IPS-11a (cell line): ENCODE measurements around the gene RINL.
"Not testable (repeated sequence)": the region's sequence is repeated elsewhere in the genome, so short reads cannot be mapped to it uniquely, and the experiment has no call there.

Experiments
- H3K4me3 ChIP-seq: one replicate; pipeline ENCODE4 v1.5.1; 2013; ENCODE audit warnings: low read depth, low read length, control low read depth

RINL gene

DNA sequence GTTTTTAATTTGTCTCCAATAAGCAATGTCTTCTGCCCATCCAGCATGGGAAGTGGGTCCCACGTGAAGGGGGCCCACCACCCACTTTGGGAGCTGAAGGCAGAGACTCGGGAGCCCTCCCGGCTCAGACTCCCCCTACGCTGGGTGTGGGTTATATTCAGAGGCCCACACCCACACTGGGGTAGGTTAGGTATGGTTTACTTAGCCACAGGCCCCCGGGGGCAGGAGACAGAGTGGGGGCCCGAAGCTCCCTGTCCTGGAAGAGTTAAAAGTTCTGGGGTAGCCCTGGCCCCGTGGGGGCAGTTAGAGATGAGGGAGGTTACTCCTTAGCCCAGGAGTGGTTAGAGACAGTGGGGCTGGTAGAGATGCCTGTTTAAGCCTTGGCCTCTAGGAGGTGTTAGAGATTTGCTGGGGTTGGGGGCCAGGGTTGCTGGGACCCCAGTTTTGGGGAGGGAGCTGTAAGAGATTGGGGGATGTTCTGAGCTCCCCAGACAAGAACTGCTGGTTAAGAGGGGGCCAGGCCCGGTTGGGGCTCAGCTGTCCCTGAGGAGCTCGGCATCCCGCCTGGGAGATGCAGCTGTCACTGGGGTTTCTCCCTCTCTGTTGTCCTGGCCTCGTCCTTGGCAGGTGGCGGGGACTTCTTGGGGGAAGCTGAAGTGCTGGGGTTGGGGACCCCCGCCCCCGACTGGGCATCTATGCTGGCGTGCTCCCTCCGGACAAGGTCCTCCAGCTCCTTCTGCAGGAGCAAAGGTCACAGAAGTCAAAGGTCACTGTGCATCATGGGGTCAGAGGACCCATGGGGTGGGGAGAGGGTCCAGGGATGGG, 712 bp upstream of the RINL start:
- no peak overlapping the region for H3K4me3 ChIP-seq

DNA sequence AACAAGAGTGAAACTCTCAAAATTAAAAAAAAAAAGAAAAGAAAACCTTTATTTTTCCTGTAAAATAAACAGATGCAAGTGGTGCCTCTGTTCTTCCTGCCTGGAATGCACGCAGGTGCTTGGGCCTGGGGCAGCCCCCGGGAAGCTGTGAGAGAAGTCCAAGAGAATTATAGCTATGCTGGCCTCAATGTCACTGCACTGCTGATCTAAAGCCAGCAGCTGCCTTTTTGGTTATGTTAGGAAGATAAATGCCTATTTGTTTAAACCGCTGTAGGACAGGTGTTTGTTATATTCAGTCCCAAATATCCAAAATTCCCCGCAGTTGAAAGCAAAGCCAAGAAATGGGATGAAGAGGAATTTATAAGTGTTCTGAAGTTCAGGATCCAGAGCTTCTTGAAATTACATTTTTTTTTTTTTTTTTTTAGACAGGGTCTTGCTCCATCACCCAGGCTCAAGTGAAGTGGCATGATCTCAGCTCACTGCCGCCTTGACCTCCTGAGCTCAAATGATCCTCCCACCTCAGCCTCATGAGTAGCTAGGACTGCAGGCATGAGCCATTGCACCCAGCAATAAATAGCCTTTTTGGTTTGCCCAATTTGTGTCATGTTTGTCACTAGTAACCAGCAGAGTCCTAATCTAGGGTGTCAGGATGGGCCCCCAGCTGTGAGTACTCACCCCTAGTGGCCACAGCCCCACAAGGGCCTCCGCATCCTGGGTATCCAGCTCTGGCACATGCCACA, 2.2 kb downstream of the RINL start:
- H3K4me3 ChIP-seq: no peak overlapping the region

DNA sequence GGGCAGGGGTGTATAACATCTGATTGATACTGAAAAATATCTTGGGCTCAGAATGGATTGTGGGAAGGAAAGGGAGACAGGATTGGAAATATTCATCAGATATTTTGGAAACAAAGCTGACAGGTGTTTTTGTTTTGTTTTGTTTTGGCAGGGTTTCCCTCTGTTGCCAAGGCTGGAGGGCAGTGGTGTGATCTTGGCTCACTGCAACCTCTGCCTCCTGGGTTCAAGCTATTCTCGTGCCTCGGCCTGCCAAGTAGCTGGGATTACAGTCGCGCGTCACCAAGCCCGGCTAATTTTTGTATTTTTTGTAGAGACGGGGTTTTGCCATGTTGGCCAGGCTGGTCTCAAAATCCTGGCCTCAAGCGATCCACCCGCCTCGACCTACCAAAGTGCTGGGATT, 4.7 kb downstream of the RINL start:
- not testable (repeated sequence) for H3K4me3 ChIP-seq

DNA sequence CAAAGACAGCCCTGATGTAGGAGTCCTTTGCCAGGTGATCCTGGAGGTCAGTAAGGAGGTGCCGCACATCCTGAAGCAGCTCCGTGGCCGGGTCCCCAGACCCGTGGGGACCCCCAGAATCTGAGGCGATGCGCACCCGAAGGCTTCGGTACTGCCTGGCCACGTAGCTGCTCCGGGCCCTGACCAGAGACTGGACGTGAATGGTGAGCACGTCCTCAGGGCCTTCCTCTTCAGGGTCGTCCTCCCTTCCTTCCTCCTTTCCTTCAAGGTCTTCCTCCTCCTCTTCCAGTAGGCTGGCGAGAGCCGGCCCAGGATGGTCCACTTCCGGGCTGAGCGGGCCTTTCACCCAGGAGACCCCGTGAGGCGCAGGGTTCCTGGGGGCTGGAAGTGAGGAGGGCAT, 7.5 kb downstream of the RINL start:
- H3K4me3 ChIP-seq: no peak overlapping the region

DNA sequence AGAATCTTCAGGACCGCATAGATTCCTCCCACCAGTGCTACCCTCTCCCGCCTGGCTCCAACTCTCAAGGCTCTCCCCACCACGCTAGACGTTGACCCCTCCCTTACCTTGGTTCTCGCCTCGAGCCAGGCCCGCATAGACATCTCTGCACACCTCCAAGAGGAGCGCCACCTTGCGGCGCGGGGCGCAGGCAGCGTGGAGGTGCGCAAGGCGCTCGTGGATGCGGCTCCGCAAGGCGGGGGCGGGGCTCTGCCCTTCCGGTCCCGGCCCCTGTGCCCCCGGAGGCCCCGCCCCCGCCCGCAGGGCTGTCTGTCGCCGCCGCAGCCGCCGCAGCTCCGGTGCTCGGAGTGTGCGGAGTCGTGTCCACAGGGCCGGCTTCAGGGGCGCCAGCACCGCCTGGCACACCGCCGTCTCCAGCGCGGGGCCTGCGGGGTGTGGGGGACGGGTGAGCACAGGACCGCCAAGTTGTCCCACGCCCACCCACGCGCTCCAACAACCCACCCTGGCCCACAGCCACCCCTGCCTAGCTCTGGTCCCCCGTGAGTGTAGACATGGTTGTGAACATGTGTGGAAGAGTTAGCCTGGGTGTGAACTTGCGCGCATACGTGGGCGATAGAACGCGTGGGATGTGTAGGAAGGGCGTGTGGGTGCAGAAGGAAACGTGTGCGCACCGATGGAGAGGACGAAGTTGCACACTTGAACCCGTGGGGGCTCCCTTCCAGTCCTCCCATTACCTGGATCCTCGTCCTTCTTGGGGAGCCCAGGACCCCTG, 8.1 kb downstream of the RINL start:
- peak overlapping the region; percentile 37 for H3K4me3 ChIP-seq

DNA sequence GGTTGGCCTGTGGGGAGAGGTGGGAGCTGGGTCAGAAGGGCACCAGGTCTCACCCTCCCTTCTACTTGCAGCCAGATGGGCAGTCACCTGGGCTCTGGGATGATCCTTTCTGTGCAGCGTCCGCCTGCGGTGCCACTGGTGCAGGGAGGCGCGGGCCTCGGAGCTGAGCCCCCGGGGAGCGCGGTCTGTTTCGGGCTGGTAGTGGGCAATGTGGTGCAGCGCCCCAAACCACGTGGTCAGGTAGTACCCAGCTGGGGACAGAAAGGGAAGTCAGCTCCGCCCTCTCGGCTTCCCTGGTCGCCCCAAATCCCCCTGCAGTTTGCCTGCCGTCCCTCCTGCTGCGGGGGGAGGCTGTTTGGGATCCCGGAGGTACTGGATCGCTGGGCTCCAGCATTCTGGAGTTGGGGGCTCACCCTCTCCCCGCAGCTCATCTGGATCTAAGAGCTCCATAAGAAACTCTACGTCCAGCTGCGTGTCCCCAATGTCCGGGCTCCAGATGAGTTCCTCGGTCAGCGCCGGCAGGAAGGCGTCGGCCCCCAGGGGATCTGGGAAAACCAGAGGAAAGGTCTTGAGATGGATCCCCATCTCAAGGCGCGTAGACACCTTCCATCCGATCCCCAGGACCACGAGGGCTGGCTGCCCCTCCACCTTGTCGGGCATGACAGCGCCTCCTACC, 8.8 kb downstream of the RINL start:
- peak overlapping the region; percentile 37 for H3K4me3 ChIP-seq

DNA sequence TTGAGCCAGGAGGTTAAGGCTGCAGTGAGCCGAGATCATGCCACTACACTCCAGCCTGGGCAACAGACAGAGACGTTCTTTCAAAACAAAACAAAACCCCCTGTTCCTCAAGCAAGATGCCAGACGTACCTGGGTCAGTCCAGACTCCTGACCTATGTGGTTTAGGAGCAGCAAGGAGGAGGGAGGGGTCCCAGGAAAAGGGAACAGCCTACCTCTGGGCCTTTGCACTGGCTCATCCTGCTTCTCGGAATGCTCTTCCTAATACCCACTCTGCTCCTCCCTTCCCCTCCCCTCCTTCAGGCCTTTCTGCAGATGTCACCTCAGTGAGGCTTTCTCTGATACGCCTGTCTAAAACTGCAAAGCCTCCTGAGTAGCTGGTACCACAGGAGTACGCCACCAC, 9.5 kb downstream of the RINL start:
- H3K4me3 ChIP-seq: no peak overlapping the region

DNA sequence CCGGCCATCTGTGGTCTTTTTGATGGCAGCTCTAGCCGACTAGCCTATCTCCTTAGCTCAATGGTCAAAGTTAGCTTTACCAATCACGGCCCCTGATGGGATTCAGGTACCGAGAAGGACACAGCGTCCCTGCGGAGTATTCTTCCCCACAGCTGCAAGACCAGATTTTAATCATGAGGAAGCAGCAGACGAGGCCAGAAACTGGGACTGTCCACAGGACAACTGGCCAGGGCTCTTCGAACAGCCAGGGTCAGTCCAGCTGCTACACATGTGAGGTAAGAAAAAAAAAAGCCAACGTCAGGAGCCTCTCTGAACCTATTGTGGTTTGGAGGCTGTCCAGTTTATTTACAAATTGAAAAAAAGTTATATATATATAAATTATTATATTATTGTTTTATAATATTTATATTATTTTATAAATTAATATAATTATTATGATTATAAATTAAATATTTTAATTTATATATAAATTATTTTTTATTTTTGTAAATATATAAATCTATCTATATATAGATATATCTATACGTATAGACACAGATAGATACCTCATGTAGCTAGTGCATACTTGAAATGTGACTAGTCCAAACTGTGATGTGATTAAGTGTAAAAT, 10.8 kb downstream of the RINL start:
- no peak overlapping the region for H3K4me3 ChIP-seq

DNA sequence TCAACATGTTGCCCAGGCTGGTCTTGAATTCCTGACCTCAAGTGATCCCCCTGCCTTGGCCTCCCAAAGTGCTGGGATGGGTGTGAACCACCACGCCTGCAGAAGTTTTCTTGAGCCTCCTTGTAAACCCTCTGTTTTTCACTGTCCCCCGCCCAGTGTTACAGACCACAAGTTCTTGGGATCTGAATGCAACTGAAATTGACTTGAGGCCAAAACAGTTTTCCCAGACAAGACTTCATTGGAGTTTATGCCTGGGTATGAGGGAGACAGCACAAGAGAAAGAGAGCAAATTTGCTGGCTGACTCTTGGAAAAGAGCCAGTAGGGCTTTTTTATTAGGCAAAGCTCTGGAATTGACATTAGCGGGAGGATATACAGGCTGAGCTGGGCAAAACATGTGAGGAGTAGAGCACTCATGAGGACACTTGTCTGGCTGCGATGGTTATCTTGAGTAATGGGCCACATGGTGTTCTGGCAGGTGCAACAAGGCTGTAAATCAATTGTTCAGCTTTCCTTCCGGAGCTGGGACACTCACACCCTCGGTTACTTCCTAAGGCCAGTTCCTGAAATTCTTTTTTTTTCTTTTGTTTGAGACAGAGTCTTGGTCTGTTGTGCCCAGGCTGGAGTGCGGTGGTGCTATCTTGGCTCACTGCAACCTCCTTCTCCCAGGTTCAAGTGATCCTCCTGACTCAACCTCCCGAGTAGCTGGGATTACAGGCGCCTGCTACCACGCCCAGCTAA, 15.6 kb downstream of the RINL start:
- H3K4me3 ChIP-seq: no peak overlapping the region

DNA sequence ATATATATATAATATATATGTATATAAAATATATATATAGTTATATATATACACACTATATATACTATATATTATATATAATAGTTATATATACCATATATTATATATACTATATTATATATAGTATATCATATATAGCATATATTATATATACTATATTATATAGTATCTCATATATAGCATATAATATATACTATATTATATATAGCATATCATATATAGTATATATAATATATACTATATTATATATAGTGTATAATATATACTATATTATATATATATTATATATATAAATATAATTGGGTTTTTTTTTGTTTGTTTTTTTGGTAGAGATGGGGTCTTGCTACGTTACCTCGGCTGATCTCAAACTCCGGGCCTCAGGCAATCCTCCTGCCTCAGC, 16.7 kb downstream of the RINL start:
- no peak overlapping the region for H3K4me3 ChIP-seq

DNA sequence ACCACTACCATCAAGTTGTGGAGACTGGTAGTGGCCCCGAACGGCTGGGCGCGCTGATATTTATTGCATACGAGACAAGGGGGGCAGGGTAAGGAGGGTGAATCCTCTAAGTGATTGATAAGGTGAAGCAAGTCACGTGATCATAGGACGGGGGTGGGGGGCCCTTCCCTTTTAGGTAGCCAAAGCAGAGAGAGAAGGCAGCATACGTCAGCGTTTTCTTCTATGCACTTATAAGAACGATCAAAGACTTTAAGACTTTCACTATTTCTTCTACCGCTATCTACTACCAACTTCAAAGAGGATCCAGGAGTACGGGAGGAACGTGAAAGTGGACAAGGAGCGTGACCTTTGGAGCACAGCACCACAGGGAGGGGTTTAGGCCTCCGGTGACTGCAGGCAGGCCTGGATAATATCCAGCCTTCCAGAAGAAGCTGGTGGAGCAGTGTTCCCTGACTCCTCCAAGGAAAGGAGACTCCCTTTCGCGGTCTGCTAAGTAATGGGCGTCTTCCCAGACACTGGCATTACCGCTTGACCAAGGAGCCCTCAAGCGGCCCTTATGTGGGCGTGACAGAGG, 18.4 kb downstream of the RINL start:
- not testable (repeated sequence) for H3K4me3 ChIP-seq

DNA sequence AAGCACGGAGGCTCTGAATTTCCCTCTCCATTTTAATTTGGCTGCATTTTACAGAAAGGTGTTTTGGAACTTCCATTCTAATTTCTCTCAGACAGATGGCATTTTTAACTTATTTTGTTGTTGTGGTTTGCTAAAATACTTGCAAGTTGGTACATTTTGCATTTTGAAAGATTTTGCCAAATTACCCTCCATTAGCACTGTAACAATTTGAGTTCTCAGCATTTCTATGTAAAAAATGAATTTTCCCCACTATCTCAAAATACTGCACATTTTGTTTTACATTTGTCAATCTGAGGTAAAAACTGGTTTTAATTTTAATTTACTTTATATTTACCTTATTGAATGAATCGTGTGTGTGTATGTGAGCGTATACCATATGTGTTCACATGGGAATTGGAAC, 21.3 kb downstream of the RINL start:
- no peak overlapping the region for H3K4me3 ChIP-seq

DNA sequence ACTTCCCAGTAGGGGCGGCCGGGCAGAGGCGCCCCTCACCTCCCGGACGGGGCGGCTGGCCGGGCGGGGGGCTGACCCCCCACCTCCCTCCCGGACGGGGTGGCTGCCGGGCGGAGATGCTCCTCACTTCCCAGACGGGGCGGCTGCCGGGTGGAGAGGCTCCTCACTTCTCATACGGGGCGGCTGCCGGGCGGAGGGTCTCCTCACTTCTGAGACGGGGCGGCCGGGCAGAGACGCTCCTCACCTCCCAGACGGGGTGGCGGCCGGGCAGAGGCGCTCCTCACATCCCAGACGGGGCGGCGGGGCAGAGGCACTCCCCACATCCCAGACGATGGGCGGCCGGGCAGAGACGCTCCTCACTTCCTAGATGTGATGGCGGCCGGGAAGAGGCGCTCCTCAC, 22.3 kb downstream of the RINL start:
- H3K4me3 ChIP-seq: not testable (repeated sequence)

DNA sequence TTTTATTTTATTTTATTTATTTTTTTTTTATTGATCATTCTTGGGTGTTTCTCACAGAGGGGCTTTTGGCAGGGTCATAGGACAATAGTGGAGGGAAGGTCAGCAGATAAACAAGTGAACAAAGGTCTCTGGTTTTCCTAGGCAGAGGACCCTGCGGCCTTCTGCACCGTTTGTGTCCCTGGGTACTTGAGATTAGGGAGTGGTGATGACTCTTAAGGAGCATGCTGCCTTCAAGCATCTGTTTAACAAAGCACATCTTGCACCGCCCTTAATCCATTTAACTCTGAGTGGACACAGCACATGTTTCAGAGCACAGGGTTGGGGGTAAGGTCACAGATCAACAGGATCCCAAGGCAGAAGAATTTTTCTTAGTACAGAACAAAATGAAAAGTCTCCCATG, 23.1 kb downstream of the RINL start:
- H3K4me3 ChIP-seq: not testable (repeated sequence)

DNA sequence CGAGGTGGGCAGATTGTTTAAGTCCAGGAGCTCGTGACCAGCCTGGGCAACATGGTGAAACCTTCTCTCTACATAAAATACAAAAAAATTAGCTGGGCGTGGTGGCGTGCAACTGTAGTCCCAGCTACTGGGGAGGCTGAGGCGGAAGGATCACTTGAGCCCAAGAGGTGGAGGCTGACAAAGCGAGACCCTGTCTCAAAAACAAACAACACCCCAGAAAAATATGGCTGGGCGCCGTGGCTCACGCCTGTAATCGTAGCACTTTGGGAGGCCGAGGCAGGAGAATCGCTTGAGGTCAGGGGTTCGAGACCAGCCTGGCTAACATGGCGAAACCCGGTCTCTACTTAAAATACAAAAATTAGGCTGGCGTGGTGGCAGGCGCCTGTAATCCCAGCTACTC, 24.9 kb downstream of the RINL start:
- H3K4me3 ChIP-seq: no peak overlapping the region

DNA sequence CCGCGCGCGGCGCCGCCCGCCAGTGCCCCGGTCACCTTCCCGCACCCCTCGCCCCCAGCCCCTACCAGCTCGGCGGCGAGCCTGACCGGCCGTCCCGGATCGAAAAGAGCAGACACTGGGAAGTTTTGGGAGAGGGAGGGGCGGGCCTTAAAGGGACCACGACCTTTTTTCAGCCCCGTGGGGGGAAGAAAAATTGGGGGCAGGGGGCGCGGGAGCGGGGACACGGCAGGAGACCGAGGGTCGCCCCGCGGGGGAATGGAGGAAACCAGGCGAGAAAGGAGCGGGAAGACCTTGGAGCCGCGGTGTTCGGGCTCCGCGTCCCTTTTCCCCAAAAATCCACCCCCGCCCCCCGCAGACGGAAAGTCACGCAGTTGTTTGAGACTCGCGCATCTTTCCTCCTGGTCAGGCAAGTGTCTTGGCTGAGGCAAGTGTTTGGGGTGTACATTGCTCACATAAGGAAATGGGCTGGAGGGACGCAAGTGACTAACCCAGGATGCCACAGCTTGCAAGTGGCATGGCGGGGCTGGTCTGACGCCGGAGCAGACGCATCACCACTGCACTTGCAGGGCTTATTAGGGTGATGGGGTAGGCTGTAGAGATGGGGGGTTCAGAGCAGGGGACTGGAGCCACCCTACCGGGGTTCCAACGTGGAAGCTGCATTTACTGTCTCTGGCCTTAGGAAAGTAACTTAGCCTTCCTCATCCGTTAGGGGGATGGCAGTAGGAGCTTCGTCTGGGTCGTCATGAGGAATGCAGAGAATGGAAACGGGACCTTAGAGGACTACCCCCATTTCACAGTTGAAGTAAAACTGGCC, 25.6 kb downstream of the RINL start:
- H3K4me3 ChIP-seq: peak overlapping the region; percentile 73

DNA sequence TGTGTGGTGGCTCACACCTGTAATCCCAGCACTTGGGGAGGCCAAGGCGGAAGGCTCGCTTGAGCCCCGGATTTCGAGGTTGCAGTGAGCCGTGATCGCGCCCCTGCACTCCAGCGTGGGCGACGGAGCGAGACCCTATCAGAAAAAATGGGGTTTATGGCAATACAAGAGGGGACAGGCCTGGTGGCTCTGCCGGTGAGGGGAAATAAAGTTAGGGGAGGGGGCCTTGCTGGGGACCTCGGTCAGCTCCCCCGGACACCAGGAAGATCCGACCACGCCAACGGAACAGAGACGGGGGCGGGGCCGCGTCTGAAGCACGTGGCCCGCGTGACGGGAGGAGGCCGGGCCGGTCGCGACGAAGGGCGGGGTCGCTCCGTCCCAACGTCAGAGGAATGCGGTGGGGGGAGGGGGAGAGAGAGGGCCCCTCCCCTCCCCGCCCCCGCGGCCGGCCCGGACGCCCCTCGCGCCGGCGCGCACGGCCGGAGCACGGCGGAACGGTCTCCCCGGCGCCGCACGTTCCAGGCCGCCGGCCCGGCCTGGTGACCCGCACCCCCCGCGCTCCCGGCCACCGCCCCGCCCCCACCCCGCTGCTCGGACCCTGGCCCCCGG, 26.3 kb downstream of the RINL start:
- H3K4me3 ChIP-seq: peak overlapping the region; percentile 73

DNA sequence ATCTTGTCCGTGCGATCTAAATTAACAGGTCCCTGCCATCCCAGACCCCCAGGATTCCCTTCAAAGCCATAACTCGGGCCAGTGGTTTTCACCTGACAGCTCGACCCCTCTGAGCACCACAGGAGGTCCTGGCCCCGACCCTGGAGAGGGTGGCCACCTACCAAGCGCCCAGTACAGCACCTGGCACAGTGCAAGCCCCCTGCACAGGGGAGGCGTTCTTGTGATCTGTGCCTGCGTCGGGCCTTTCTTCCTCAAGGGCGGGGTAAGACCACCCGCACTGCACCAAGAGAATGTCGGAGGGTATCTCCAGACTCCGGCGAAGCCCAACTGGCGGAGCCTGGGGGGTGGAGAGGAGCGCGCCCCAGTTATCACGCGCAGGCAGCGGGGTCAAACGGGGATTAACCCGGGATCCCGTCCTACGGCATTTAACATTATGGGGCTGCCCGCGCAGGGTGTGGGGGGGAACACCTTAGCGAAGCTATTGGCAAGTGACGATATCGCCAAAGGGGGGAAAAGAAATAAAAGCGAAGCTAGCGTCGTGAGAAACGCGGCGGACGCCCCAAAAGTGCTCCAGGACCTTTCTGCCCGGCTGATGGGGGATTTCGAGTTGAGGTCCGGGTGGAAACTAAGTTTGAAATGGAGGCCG, 27.0 kb downstream of the RINL start:
- H3K4me3 ChIP-seq: peak overlapping the region; percentile 62
